Prostate gland (tissue), 2 donors: Measurements from ENCODE around the gene ROR1.

ENCODE experiments used
- POLR2A ChIP-seq: fragments of 450-650 bp; IDR thresholded peaks from one replicate; pipeline ENCODE4 v1.6.1; 2016; ENCODE audit warnings: antibody characterized with exemption, mild to moderate bottlenecking
- POLR2AphosphoS5 ChIP-seq: sonication (generic); formaldehyde crosslinking; IDR thresholded peaks from one replicate; pipeline ENCODE4 v1.6.1; 2017; ENCODE audit warnings: antibody characterized with exemption
- TF ChIP-seq, protein P1 (sequence below), 4 experiments: fragments of 200-600 bp in 2 of 4; fragments of 450-650 bp in 2 of 4; sonication (generic) in 2 of 4; IDR thresholded peaks; 1 replicate in 3 of 4; 2 replicates in 1 of 4; pipeline ENCODE4 v1.5.1; 2016 to 2019; ENCODE audit warnings: antibody characterized with exemption in 4 of 4, mild to moderate bottlenecking in 2 of 4, moderate library complexity in 2 of 4

DNA sequence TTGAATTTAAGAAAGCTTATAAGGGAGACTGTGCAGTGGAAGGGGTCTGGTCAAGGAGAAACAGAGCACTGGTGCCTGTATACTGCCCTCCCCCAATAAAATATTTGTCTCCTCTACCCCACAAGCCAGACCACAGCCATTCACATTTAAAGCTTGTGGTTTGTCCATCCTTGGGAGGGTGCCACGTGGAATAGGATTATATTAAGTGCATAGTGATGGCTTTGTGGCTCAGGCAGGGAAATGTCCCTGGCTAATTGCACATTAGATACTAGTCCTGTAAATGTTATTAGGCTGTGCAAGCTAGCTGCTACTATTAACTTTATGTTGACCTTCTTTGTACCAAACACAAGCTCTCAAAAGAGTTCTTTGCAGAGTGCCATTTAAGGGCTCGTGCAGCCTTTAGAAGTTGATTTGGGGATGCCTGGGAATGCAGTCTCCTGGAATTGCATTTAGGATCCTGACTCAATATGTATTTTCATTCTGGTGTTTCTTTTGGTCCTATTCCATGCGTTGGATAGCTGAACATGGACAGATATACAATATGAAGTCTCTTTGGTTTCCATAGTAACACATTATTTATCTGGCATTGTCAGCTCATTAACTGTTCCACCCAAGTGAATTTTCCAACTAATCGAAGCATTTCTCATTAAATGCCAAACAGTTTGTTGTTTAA lies 210.6 kb downstream of the ROR1 start:
- TF ChIP-seq, protein P1, sequence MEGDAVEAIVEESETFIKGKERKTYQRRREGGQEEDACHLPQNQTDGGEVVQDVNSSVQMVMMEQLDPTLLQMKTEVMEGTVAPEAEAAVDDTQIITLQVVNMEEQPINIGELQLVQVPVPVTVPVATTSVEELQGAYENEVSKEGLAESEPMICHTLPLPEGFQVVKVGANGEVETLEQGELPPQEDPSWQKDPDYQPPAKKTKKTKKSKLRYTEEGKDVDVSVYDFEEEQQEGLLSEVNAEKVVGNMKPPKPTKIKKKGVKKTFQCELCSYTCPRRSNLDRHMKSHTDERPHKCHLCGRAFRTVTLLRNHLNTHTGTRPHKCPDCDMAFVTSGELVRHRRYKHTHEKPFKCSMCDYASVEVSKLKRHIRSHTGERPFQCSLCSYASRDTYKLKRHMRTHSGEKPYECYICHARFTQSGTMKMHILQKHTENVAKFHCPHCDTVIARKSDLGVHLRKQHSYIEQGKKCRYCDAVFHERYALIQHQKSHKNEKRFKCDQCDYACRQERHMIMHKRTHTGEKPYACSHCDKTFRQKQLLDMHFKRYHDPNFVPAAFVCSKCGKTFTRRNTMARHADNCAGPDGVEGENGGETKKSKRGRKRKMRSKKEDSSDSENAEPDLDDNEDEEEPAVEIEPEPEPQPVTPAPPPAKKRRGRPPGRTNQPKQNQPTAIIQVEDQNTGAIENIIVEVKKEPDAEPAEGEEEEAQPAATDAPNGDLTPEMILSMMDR (IDR thresholded peaks at IDR 0.05) = no peak
- no peak for TF ChIP-seq POLR2A
- TF ChIP-seq POLR2AphosphoS5 = no peak
